ENCODE measurements around the gene PMEL.

Gene PMEL

DNA sequence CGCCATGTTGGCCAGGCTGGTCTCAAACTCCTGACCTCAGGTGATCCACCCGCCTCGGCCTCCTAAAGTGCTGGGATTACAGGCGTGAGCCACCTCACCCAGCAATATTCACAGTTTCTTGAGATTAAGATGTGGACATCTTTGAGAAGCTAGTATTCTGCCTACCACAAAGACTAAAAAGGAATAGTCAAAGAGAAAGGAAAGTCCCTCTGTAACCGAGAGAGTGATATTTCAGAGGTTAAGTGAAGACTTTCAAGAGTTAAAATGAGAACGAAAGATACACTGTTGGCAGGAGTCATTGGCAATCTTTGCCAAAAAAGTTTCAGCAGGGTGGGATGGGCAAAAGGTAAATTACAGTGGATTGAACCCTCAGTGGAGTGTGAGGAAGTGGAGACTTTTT lies 19.3 kb downstream of the PMEL start:
- in situ Hi-C loops (cut with MboI; ENCODE audit: low sequenced_read_pairs) = no loop called here
- Histone ChIP-seq H3K4me3 (no peak overlapping the region), H3K36me3 (replicated peaks) (no peaks in the 10 kb centered on the region), H3K4me1 (no peaks in the 10 kb centered on the region), H3K9me3 (no peaks in the 10 kb centered on the region), H3K27me3 (ENCODE audit: low read depth) (no peaks in the 10 kb centered on the region)
- DNase-seq (ENCODE audit: low spot score in 2 of 2) = no peak

DNA sequence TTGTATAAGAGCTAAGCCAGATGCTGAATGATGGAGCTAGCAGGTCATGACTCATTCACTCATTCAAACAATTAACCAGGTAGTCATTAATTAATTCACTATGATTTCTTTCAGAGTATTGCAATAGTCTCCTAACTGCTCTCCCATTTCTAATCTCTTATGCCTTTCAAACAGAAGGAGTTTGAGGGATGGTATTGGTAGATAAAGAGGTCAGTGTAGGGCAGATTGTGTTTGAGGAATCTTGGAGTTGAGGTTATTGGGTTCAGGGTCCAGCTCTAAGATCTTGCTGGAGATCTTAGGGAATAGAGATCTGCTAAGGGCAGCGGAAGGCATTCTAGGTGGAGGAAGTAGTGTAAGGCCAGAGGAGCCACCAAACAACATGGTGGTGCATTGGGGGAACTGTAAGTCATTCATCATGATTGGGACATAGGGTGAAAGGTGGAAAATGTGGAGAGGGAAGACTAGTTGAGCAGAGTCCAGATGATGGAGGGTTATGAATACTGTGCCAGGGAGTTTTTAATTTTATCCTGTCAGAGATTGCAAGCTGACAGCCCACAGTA lies 23.2 kb downstream of the PMEL start:
- H3K27me3 ChIP-seq (ENCODE audit: low read depth) = no peaks in the 10 kb centered on the region
- DNase-seq (ENCODE audit: low spot score in 2 of 2) = no peak
- H3K36me3 ChIP-seq (replicated peaks) = no peaks in the 10 kb centered on the region; the same call in 1 of the 2 replicates
- no peak overlapping the region for H3K4me3 ChIP-seq
- in situ Hi-C loops (cut with MboI; ENCODE audit: low sequenced_read_pairs) = no loop called here
- H3K4me1 ChIP-seq = peaks cover 3% of the 10 kb centered on the region
- no peaks in the 10 kb centered on the region for H3K9me3 ChIP-seq

DNA sequence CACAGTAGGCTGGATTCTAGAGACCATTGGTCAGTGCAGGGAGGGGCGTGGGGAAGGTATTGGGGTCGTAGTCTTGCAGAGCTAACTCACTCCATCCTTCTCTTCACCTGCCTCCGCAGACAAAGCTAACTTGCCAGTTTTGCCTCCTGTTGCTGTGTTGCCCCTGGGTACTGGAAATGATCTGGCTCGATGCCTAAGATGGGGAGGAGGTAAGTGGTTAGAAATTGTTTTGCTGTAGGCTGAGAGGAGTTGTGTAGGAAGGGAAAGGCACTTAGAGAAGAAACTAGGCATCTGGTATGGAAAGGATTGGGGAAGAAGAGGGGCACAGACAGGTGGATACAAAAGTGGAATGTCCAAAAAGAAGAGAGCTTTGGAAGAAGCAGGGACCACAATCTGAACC lies 23.8 kb downstream of the PMEL start:
- H3K9me3 ChIP-seq = no peaks in the 10 kb centered on the region
- no peaks in the 10 kb centered on the region; the same call in 1 of the 2 replicates for H3K36me3 ChIP-seq (replicated peaks)
- in situ Hi-C loops (cut with MboI; ENCODE audit: low sequenced_read_pairs) = no loop called here
- H3K4me1 ChIP-seq = peaks cover 3% of the 10 kb centered on the region
- no peaks in the 10 kb centered on the region for H3K27me3 ChIP-seq (ENCODE audit: low read depth)
- no peak for DNase-seq (ENCODE audit: low spot score in 2 of 2)
- no peak overlapping the region for H3K4me3 ChIP-seq

DNA sequence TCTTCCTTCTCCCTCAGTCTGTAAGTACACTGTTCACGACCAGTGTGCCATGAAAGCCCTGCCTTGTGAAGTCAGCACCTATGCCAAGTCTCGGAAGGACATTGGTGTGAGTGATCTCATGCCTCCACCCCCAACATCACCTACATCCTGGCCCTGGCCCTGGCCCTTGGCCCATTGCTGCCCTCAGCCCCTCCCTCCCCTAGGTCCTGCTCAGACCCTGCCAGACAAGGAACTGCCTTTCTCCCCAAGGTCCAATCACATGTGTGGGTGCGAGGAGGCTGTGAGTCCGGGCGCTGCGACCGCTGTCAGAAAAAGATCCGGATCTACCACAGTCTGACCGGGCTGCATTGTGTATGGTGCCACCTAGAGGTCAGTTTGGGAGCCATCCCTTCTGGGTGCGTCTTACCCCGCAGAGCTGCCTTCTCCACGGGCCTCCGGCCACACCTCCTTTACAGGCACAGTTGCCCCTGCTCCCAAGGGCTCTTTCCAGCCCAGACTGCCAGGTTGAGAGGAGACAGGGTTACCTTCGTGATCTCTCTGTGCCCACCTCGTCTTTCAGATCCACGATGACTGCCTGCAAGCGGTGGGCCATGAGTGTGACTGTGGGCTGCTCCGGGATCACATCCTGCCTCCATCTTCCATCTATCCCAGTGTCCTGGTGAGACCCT lies 25.6 kb downstream of the PMEL start:
- H3K4me1 ChIP-seq = peaks cover 3% of the 10 kb centered on the region
- H3K36me3 ChIP-seq (replicated peaks) = no peaks in the 10 kb centered on the region; the same call in 1 of the 2 replicates
- H3K4me3 ChIP-seq = no peak overlapping the region
- DNase-seq (ENCODE audit: low spot score in 2 of 2) = peak; percentile 78 to 91
- in situ Hi-C loops (cut with MboI; ENCODE audit: low sequenced_read_pairs) = no loop called here
- H3K27me3 ChIP-seq (ENCODE audit: low read depth) = no peaks in the 10 kb centered on the region
- H3K9me3 ChIP-seq = no peaks in the 10 kb centered on the region

DNA sequence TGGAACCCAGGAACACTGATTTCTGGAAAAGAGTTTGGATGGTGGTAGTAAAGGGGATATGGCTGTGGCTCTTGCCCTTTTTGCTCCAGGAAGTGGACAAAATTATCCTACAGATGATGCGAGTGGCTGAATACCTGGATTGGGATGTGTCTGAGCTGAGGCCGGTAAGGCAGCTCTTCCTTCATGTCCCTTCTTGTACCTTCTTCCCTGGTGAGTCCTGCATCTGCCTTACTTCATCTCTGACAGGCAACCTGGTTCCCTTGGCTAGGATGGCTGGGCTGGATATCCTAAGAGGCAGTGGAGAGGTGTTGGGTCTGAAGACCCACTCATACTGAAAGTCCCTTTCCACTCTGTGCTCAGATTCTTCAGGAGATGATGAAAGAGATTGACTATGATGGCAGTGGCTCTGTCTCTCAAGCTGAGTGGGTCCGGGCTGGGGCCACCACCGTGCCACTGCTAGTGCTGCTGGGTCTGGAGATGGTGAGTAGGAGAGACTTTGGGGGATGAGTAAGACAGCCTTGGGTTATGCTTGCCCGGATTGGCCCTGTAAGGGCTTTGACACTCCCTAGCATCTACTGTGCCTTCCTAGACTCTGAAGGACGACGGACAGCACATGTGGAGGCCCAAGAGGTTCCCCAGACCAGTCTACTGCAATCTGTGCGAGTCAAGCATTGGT lies 26.9 kb downstream of the PMEL start:
- in situ Hi-C loops (cut with MboI; ENCODE audit: low sequenced_read_pairs) = no loop called here

DNA sequence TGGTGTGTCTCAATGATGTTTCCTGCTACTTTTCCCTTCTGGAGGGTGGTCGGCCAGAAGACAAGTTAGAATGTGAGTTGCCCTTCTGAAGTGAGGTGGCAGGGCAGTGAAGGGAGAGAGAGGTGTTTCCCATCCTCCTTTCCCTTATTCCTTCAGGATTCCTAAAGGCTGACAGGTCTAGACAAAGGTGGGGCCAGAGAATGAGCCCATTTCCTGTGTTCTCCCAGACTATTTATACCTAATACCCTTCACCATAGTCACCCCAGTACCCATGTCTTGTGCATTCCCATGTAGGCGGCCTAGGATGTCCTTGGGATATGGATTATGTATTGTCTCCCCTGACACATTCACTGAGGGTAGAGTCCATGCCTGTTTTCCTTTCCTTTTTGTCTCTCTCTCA lies 27.9 kb downstream of the PMEL start:
- in situ Hi-C loops (cut with MboI; ENCODE audit: low sequenced_read_pairs) = no loop called here
- H3K4me3 ChIP-seq = no peak overlapping the region
- no peaks in the 10 kb centered on the region for H3K9me3 ChIP-seq
- DNase-seq (ENCODE audit: low spot score in 2 of 2) = no peak
- H3K4me1 ChIP-seq = peaks cover 3% of the 10 kb centered on the region
- H3K36me3 ChIP-seq (replicated peaks) = no peaks in the 10 kb centered on the region; the same call in 1 of the 2 replicates
- no peaks in the 10 kb centered on the region for H3K27me3 ChIP-seq (ENCODE audit: low read depth)

More for the DNA sequence above, 26.9 kb downstream of the PMEL start:
- DNase-seq (ENCODE audit: low spot score in 2 of 2) = no peak
- H3K9me3 ChIP-seq = no peaks in the 10 kb centered on the region
- no peaks in the 10 kb centered on the region; the same call in 1 of the 2 replicates for H3K36me3 ChIP-seq (replicated peaks)
- no peak overlapping the region for H3K4me3 ChIP-seq
- H3K4me1 ChIP-seq = peaks cover 3% of the 10 kb centered on the region
- H3K27me3 ChIP-seq (ENCODE audit: low read depth) = no peaks in the 10 kb centered on the region

DNA sequence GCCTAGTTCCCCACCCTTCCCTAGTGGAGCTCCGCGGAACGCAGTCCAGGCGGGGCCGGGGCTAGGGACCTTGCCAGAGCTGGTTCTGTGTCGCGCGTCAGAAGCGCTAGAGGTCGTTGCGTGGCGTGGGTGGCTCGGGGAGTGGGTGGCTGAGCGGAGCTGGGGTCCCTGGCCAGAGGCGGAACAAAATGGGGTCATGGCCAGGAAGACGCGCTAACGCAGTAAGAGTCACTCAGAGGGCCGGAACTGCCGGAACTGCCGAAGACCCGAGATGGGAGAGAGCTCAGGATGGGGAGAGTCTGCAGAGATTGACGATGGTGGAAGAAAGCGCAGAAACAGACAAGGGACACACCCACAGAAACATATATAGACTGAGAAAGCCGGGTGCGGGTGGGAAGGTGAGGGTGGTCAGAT lies 30.1 kb downstream of the PMEL start:
- H3K27me3 ChIP-seq (ENCODE audit: low read depth) = no peaks in the 10 kb centered on the region
- peaks cover 12% of the 10 kb centered on the region for H3K4me1 ChIP-seq
- H3K9me3 ChIP-seq = no peaks in the 10 kb centered on the region
- H3K36me3 ChIP-seq (replicated peaks) = no peaks in the 10 kb centered on the region; the same call in 1 of the 2 replicates
- in situ Hi-C loops (cut with MboI; ENCODE audit: low sequenced_read_pairs) = no loop called here
- H3K4me3 ChIP-seq = no peak overlapping the region
- no peak for DNase-seq (ENCODE audit: low spot score in 2 of 2)

DNA sequence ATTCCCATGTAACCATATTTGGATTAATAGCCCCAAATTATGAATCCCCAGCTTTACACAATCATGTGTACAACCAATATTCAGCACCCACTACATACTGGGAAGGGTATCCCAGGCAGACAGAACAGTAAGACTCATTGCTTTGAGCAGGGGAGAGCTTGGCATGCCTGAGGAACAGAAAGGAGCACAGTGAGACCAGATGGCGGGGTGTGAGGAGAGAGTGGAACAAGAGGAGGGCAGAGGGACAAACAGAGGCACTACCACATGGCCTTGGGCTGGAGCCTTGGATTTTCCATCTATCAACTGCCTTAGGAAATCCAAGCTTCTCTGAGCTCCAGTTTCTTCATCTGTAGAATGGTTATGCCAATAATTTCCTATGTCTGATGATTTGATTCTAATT lies 31.1 kb downstream of the PMEL start:
- H3K4me1 ChIP-seq = peaks cover 16% of the 10 kb centered on the region
- DNase-seq (ENCODE audit: low spot score in 2 of 2) = no peak
- H3K36me3 ChIP-seq (replicated peaks) = no peaks in the 10 kb centered on the region; the same call in 1 of the 2 replicates
- H3K4me3 ChIP-seq = no peak overlapping the region
- in situ Hi-C loops (cut with MboI; ENCODE audit: low sequenced_read_pairs) = no loop called here
- no peaks in the 10 kb centered on the region for H3K27me3 ChIP-seq (ENCODE audit: low read depth)
- no peaks in the 10 kb centered on the region for H3K9me3 ChIP-seq

DNA sequence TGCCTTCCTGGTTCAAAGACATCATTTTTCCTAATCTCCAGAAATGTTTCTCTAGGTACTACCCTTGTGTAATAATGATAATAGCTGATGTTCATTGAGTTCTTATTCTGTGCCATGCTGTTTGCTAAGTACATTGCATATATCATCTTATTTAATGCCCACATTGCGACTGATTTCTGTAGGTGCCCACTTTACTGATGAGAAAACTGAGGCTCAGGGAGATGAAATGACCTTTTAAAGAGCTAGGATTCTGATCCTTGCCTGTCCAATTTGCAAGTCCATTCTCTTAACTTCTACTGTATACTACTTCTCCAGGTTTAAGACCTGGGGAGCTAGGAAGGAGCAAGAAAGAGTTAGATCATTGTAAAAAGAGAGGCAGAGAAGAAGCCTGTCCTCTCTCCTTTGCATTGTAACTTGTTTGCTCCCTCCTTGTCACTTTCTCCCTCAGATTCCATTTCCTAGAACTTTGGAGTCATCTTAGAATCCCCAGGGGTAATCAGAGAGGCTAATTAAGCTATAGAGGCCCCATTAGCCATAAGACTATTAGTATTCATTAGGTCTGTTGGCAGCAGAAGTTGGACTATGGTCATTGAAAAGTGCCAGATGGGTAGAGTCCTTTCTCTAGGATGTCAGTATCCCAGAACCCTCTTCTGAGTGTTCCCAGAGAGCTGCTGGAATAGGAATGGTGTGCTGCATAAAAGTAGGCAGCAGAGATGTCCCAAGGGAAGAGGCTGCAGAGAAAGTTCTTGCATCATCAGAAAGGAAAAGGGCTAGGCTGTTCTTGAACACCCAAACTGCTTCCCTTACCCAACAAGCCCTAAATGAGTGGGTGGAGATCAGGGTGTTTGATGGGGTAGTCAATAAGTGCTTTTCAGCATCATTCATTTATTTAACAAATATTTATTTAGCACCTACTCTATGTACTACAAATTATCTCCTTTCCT lies 31.8 kb downstream of the PMEL start:
- DNase-seq (ENCODE audit: low spot score in 2 of 2) = no peak
- Histone ChIP-seq H3K9me3 (no peaks in the 10 kb centered on the region), H3K4me1 (peaks cover 18% of the 10 kb centered on the region)

DNA sequence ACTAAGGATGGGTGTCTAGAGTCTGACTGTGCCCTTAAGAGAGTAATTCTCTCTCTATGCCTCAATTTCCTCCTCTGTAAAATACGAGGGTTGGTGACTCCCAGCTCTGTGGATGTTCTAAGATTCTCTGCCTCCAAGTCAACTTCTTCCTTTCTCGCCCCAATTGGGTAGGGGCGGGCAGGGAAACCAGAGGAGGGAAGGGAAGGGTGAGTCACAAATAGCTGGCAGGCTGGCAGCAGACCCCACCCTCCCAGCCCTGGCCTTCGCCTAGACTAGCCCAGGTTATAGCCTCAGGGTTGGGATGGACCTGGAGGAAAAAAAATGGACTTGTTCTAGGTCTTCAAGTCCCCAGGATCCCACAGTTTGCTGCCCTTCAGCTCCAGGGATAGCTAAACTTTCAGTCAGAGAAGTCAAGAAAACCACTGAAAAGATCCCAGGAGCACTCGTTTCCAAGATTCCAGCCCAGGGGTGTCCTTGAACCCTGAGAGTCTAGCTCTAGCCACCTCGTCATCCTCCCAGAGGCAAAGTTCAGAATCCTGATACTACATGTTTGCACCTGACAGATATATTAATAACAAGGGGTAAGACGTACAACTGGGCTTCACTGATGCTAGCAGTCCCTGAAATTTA lies 32.6 kb downstream of the PMEL start:
- H3K9me3 ChIP-seq = no peaks in the 10 kb centered on the region
- H3K36me3 ChIP-seq (replicated peaks) = no peaks in the 10 kb centered on the region; the same call in 1 of the 2 replicates
- H3K27me3 ChIP-seq (ENCODE audit: low read depth) = no peaks in the 10 kb centered on the region
- peak overlapping the region; percentile 42; the same call in 1 of the 2 replicates for H3K4me3 ChIP-seq
- in situ Hi-C loops (cut with MboI; ENCODE audit: low sequenced_read_pairs) = no loop called here
- no peak for DNase-seq (ENCODE audit: low spot score in 2 of 2)
- H3K4me1 ChIP-seq = peaks cover 23% of the 10 kb centered on the region

More for the DNA sequence above, 31.8 kb downstream of the PMEL start:
- no peaks in the 10 kb centered on the region; the same call in 1 of the 2 replicates for H3K36me3 ChIP-seq (replicated peaks)
- H3K27me3 ChIP-seq (ENCODE audit: low read depth) = no peaks in the 10 kb centered on the region
- in situ Hi-C loops (cut with MboI; ENCODE audit: low sequenced_read_pairs) = no loop called here
- H3K4me3 ChIP-seq = no peak overlapping the region

DNA sequence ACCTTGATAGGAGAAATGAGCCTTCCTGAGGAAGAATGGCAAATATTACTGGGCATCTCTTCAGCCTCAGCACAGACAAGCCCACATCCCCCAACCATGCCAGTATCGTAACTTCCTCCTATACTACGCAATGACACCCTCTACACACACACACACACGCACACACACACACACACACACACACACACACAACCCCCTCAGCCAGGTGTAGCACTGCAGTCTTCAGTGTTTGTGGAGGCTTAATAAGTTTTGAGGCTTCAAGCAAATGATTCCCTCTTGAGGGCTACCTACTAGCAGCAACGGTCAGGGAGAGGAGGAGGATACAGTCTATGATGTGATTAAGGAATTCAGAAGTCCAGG lies 33.3 kb downstream of the PMEL start:
- H3K36me3 ChIP-seq (replicated peaks) = no peaks in the 10 kb centered on the region; the same call in 1 of the 2 replicates

DNA sequence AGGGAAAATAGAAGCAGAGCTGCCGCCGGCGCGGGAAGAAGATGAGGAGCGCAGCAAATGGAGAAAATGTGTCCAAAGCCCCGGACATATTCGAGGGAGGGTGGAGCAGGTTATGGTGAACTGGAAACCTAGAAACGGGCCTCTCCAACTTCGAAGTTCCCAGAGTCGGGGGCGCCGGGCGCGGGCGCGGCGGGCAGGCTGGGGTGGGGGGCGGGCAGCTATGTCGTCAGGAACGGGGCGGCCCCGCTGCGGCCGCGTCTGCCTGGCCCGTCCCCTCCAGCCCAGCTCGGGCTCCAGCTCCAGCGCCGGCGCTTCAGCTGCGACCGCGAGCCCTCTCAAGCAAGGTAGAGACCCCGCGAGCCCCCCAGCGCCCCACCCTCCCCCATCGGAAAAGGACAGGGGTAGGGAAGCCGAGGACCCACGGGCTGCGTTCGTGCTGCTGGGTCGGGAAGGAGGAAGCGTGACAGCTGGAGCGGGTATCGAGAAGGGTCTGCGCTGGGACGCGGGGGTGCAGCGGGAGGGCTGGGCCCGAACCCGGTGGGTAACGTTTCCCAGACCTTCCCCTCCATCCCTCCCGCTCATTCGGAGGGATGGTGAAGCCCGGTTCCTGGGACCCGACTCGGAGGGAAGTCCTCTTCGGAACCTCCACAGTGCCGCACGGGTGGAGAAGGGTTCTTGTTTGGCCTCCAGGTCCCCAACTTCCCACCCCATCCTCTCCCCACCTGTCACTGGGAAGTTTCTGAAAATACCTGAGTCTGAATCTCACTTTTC lies 33.9 kb downstream of the PMEL start:
- peaks cover 26% of the 10 kb centered on the region for H3K4me1 ChIP-seq
- H3K36me3 ChIP-seq (replicated peaks) = no peaks in the 10 kb centered on the region; the same call in 1 of the 2 replicates
- H3K27me3 ChIP-seq (ENCODE audit: low read depth) = no peaks in the 10 kb centered on the region
- DNase-seq (ENCODE audit: low spot score in 2 of 2) = peak; percentile 49 to 64
- H3K4me3 ChIP-seq = peak overlapping the region; percentile 42
- H3K9me3 ChIP-seq = no peaks in the 10 kb centered on the region
- in situ Hi-C loops (cut with MboI; ENCODE audit: low sequenced_read_pairs) = no loop called here

More for the DNA sequence above, 33.3 kb downstream of the PMEL start:
- Histone ChIP-seq H3K27me3 (ENCODE audit: low read depth) (no peaks in the 10 kb centered on the region), H3K4me1 (peaks cover 26% of the 10 kb centered on the region), H3K4me3 (peak overlapping the region; percentile 42), H3K9me3 (no peaks in the 10 kb centered on the region)
- in situ Hi-C loops (cut with MboI; ENCODE audit: low sequenced_read_pairs) = no loop called here
- DNase-seq (ENCODE audit: low spot score in 2 of 2) = no peak
